ENCODE measurements around the gene KCNG3. TPM values are rescaled to one million over a fixed set of nuclear protein-coding genes. Genes with fewer than 3 reads are reported as not detected.

KCNG3 gene, protein sequence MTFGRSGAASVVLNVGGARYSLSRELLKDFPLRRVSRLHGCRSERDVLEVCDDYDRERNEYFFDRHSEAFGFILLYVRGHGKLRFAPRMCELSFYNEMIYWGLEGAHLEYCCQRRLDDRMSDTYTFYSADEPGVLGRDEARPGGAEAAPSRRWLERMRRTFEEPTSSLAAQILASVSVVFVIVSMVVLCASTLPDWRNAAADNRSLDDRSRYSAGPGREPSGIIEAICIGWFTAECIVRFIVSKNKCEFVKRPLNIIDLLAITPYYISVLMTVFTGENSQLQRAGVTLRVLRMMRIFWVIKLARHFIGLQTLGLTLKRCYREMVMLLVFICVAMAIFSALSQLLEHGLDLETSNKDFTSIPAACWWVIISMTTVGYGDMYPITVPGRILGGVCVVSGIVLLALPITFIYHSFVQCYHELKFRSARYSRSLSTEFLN
- total RNA-seq, result 1 to 10 TPM; 2.6 to 5.0 (median 3.2) TPM
- long read RNA-seq, donor 1, partial matches to known transcripts, result 0 of 1 reads
- long read RNA-seq, donor 1, other reads (novel, unspliced or antisense), result 0 of 1 reads
- long read RNA-seq, donor 2, result 0 reads

DNA sequence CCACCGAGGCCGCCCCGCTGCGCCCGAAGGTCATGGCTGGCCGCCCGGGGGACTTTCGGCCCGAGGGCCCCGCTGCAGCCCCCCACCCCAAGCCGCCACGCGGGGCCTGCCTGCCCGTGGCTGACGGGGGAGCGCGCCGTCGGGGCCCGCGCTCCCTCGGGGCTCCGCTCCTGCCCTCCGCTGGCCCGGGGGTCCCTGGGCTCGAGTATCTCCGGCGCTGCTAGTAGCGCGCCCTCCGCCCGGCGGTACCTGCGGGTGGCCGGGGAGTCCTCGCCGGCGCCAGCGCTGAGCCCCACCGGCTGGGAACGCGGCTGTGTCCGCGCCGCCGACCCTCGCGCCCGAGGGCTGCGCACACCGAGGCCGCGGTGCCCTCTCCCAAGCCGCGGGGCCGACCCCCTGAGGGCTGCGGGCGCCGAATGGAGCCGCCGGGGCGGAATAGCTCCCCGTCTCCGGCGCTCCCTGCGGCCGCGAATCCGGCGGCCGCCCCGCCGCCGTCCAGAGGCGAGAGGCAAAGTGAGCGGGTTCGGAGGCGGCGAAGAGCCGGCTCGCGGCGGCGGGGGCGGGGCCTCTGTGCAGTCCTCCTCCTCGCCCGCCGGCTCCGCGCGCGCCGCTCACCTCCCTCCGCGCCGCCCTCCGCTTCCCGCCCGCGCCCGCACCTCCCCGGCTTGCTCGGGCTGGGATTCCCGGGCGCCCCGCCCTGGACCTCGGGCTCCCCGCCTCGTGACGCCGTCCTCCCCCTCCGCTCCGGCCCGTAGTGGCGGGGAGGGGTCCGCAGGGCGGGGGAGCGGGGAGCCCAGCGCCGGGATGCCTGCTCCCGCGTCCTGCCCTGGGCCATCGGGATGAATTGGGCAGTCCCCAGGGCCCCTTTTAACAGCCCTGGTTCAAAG lies at the start of gene KCNG3:
Gene KCNG3 (minus strand): TSS at position 515 of the 887 bp plus-strand sequence. CDS start 481 bp downstream, at position 34.
- Histone ChIP-seq H3K4me3 (peak within 1 kb of the TSS; percentile 25), H3K4me1 (ENCODE audit: low read depth) (peaks cover 7% of the 10 kb centered on the region), H3K36me3 (ENCODE audit: low read depth) (no peaks in the 10 kb centered on the region), H3K9me3 (no peaks in the 10 kb centered on the region)
- DNase-seq (peak; percentile 78 to 89 (median 83)), ATAC-seq (peak; percentile 90)
- intact Hi-C loops (cut with DNase I, micrococcal nuclease), result no loop called here
- TF ChIP-seq, protein P1, sequence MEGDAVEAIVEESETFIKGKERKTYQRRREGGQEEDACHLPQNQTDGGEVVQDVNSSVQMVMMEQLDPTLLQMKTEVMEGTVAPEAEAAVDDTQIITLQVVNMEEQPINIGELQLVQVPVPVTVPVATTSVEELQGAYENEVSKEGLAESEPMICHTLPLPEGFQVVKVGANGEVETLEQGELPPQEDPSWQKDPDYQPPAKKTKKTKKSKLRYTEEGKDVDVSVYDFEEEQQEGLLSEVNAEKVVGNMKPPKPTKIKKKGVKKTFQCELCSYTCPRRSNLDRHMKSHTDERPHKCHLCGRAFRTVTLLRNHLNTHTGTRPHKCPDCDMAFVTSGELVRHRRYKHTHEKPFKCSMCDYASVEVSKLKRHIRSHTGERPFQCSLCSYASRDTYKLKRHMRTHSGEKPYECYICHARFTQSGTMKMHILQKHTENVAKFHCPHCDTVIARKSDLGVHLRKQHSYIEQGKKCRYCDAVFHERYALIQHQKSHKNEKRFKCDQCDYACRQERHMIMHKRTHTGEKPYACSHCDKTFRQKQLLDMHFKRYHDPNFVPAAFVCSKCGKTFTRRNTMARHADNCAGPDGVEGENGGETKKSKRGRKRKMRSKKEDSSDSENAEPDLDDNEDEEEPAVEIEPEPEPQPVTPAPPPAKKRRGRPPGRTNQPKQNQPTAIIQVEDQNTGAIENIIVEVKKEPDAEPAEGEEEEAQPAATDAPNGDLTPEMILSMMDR (IDR thresholded peaks at IDR 0.05), result no peak

DNA sequence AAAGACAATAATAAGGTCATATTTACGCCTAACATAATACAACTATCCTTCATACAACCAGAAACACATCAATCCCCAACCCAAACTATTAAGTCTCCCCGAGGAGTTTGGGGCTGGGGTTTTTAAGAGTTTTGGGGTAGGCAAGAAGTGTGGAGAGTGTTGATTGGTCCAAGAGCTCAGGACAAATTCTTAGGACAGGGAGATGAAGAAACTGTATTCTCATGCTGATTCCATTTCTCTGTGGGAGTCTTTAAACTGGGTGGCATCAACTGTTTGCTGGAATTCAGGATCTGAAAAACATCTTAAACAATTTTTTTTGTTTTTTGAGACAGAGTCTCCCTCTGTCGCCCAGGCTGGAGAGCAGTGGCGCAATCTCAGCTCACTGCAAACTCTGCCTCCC lies 49.1 kb upstream of the KCNG3 start:
- Histone ChIP-seq H3K4me1 (ENCODE audit: low read depth) (no peaks in the 10 kb centered on the region), H3K36me3 (ENCODE audit: low read depth) (no peaks in the 10 kb centered on the region), H3K4me3 (no peak overlapping the region), H3K9me3 (no peaks in the 10 kb centered on the region)
- TF ChIP-seq, protein P1 (IDR thresholded peaks at IDR 0.05), result no peak
- intact Hi-C loops (cut with DNase I, micrococcal nuclease), result no loop called here
- no peak for ATAC-seq
- no peak for DNase-seq

DNA sequence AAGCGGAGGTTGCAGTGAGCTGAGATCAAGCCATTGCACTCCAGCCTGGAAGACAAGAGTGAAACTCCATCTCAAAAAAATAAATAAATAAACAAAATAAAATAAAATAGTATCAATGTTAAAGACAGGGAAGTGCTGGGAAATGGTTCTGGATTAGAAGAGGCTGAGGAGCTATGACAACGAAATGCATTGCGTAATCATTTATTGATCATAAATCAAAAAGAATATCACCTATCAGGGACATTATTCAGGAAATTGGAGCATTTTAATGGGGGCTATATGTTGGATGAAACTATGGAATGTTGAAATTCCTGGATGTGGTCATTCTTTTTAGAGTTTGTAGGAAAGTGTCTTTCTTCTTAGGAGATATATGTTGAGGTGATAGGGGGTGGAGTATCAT lies 43.7 kb upstream of the KCNG3 start:
- DNase-seq, result no peak
- no peak for ATAC-seq
- Histone ChIP-seq H3K9me3 (no peaks in the 10 kb centered on the region), H3K4me1 (ENCODE audit: low read depth) (no peaks in the 10 kb centered on the region), H3K4me3 (no peak overlapping the region), H3K36me3 (ENCODE audit: low read depth) (no peaks in the 10 kb centered on the region)
- TF ChIP-seq, protein P1 (IDR thresholded peaks at IDR 0.05), result no peak
- intact Hi-C loops (cut with DNase I, micrococcal nuclease), result no loop called here

DNA sequence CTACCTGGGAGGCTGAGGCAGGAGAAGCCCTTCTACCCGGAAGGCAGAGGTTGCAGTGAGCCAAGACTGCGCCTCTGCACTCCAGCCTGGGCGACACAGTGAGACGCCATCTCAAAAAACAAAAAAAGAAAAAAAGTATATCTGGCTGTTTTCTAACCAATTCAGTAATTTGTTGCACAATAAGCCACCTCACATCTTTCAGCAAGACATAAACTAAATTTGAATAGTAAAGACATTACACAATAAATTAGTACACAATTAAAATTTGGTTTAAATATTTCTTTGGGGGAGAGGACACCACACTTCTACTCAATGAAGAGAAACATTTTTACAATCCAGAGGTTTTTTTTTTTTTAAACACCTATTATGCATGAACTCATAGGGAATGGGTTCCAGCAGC lies 38.6 kb upstream of the KCNG3 start:
- Histone ChIP-seq H3K4me1 (ENCODE audit: low read depth) (no peaks in the 10 kb centered on the region), H3K9me3 (no peaks in the 10 kb centered on the region), H3K4me3 (no peak overlapping the region), H3K36me3 (ENCODE audit: low read depth) (no peaks in the 10 kb centered on the region)
- DNase-seq, result no peak
- intact Hi-C loops (cut with DNase I, micrococcal nuclease), result no loop called here
- TF ChIP-seq, protein P1 (IDR thresholded peaks at IDR 0.05), result no peak
- no peak for ATAC-seq

DNA sequence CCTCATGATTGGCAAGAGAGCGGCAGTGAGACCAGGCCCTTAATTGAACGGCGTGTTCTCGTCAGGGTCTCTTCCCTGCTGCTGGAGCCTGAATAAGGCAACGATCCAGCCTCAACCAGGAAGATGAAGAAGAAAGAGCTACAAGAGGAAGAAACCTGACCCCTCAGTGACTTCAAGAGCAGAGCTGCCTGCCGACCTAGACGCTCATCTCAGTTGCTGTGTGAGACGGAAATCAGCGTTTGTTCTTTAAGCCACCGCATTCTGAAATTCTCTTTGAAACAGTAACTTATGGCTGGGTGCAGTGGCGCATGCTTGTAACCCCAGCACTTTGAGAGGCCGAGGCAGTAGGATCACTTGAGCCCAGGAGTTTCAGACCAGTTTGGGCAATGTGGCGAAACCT lies 29.6 kb upstream of the KCNG3 start:
- Histone ChIP-seq H3K36me3 (ENCODE audit: low read depth) (no peaks in the 10 kb centered on the region), H3K9me3 (no peaks in the 10 kb centered on the region), H3K4me1 (ENCODE audit: low read depth) (no peaks in the 10 kb centered on the region), H3K4me3 (no peak overlapping the region)
- intact Hi-C loops (cut with DNase I, micrococcal nuclease), result no loop called here
- ATAC-seq (no peak), DNase-seq (no peak)
- TF ChIP-seq, protein P1 (IDR thresholded peaks at IDR 0.05), result no peak

Data from mucosa of descending colon (tissue), 3 donors.